Measurements from ENCODE around the gene MIER1.
A peak's percentile ranks its signal among the peaks of the same experiment; 100 is the strongest.
"Not testable (repeated sequence)": the region's sequence is repeated elsewhere in the genome, so short reads cannot be mapped to it uniquely, and the experiment has no call there.

The MIER1 gene

DNA sequence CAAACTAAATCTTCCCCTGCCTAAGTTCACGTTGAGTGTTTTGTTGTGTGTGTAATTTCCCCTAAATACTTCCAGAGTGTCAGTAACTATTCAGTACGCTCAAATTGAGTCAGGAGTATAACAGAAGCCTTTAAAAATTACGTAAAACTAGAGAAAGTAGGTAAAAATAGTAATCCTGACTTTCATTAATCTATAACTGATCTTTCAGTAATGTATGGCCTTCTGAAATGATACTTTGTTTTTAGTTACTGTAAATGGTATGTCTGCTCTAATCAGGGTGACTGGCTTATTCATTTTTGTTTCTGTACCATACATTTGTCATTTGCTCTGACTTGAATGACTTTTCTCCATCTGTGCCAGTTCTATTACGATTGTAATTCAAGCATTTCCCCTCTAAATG, 29.4 kb downstream of the MIER1 start:
- Histone ChIP-seq H3K36me3 (ENCODE audit: control insufficient read depth, insufficient read depth, low read length) (peaks cover 35% of the 10 kb centered on the region), H3K4me3 (ENCODE audit: insufficient read depth, low read depth, low read length, poor library complexity, severe bottlenecking) (no peak overlapping the region), H3K27ac (ENCODE audit: insufficient read depth, low read length, poor library complexity, severe bottlenecking) (no peak overlapping the region), H3K4me1 (ENCODE audit: control insufficient read depth, insufficient read depth, low read length, poor library complexity, severe bottlenecking) (no peaks in the 10 kb centered on the region), H3K27me3 (replicated peaks; ENCODE audit: control insufficient read depth, insufficient read depth, low read length, poor library complexity, severe bottlenecking) (no peaks in the 10 kb centered on the region), H3K9me3 (ENCODE audit: control insufficient read depth, low read length) (no peaks in the 10 kb centered on the region)
- DNase-seq = no peak

DNA sequence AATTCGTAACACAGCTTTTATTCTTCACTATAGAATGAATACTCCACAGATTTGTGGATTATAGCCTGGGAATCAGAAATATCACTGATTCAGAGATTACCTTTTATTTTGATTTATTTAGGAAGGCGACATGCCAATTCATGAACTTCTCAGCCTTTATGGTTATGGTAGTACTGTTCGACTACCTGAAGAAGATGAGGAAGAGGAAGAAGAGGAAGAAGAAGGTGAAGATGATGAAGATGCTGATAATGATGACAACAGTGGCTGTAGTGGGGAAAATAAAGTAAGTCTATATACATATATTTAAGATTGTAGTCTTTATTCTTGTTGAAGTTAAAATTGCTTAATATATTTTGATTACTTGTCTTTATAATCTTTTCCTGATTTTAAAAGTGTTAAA, 33.1 kb downstream of the MIER1 start:
- H3K27ac ChIP-seq (ENCODE audit: insufficient read depth, low read length, poor library complexity, severe bottlenecking) = no peak overlapping the region
- peaks cover 39% of the 10 kb centered on the region for H3K36me3 ChIP-seq (ENCODE audit: control insufficient read depth, insufficient read depth, low read length)
- DNase-seq = no peak
- H3K9me3 ChIP-seq (ENCODE audit: control insufficient read depth, low read length) = no peaks in the 10 kb centered on the region
- H3K4me3 ChIP-seq (ENCODE audit: insufficient read depth, low read depth, low read length, poor library complexity, severe bottlenecking) = no peak overlapping the region
- H3K27me3 ChIP-seq (replicated peaks; ENCODE audit: control insufficient read depth, insufficient read depth, low read length, poor library complexity, severe bottlenecking) = no peaks in the 10 kb centered on the region
- peaks cover 10% of the 10 kb centered on the region for H3K4me1 ChIP-seq (ENCODE audit: control insufficient read depth, insufficient read depth, low read length, poor library complexity, severe bottlenecking)

DNA sequence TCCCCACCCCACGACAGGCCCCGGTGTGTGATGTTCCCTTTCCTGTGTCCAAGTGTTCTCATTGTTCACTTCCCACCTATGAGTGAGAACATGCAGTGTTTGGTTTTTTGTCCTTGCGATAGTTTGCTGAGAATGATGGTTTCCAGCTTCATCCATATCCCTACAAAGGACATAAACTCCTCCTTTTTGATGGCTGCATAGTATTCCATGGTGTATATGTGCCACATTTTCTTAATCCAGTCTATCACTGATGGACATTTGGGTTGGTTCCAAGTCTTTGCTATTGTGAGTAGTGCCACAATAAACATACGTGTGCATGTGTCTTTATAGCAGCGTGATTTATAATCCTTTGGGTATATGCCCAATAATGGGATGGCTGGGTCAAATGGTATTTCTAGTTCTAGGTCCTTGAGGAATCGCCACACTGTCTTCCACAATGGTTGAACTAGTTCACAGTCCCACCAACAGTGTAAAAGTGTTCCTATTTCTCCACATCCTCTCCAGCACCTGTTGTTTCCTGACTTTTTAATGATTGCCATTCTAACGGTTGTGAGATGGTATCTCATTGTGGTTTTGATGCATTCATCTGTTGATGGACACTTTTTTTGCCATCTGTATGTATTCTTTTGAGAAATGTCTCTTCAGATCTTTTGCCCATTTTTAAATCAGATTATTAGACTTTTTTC, 41.5 kb downstream of the MIER1 start:
- not testable (repeated sequence) for H3K27ac ChIP-seq (ENCODE audit: insufficient read depth, low read length, poor library complexity, severe bottlenecking); H3K4me1 ChIP-seq (ENCODE audit: control insufficient read depth, insufficient read depth, low read length, poor library complexity, severe bottlenecking); H3K4me3 ChIP-seq (ENCODE audit: insufficient read depth, low read depth, low read length, poor library complexity, severe bottlenecking); H3K9me3 ChIP-seq (ENCODE audit: control insufficient read depth, low read length); H3K27me3 ChIP-seq (replicated peaks; ENCODE audit: control insufficient read depth, insufficient read depth, low read length, poor library complexity, severe bottlenecking); DNase-seq
- H3K36me3 ChIP-seq (ENCODE audit: control insufficient read depth, insufficient read depth, low read length) = peaks cover 50% of the 10 kb centered on the region

DNA sequence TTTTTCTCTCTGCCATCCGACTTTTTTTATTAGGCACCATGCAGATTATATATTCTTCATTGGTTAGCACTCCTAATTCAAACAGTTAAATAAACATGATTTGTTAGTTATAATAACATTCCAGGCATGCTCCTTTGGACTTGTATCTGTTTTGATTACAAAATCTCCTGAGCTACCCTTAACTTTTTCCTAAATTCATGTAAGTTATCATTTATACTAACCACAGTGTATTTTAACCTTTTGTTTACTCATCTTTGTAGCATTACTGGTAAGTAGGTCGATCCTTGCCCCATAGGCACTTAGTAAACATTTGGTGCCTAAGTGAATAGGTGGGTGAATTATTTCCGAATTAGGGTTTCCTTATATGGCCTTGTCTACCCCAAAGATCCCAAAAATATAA, 43.8 kb downstream of the MIER1 start:
- Histone ChIP-seq H3K27me3 (replicated peaks; ENCODE audit: control insufficient read depth, insufficient read depth, low read length, poor library complexity, severe bottlenecking) (no peaks in the 10 kb centered on the region), H3K9me3 (ENCODE audit: control insufficient read depth, low read length) (no peaks in the 10 kb centered on the region), H3K27ac (ENCODE audit: insufficient read depth, low read length, poor library complexity, severe bottlenecking) (no peak overlapping the region), H3K4me3 (ENCODE audit: insufficient read depth, low read depth, low read length, poor library complexity, severe bottlenecking) (no peak overlapping the region), H3K4me1 (ENCODE audit: control insufficient read depth, insufficient read depth, low read length, poor library complexity, severe bottlenecking) (no peaks in the 10 kb centered on the region), H3K36me3 (ENCODE audit: control insufficient read depth, insufficient read depth, low read length) (peaks cover 49% of the 10 kb centered on the region)
- no peak for DNase-seq

DNA sequence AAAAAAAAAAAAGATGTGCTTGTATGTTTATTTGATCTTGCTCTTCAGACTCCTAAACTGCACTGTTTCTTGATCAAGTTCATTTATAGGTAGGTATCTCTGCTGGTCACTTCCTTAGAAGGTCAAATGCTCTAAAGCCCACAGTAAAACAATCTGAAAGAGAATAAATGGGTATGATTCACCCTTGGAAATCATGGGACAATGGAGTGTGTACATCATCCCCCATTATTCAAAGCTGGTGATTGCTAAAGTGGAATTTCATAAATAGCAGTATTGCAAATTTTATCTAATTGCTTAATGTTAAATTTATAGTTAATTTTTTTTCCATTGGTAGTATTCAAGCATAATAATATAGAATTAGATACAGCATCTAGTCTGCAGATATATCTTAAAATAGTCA, 53.4 kb downstream of the MIER1 start:
- no peaks in the 10 kb centered on the region for H3K4me1 ChIP-seq (ENCODE audit: control insufficient read depth, insufficient read depth, low read length, poor library complexity, severe bottlenecking)
- no peak overlapping the region for H3K4me3 ChIP-seq (ENCODE audit: insufficient read depth, low read depth, low read length, poor library complexity, severe bottlenecking)
- H3K36me3 ChIP-seq (ENCODE audit: control insufficient read depth, insufficient read depth, low read length) = peaks cover 50% of the 10 kb centered on the region
- H3K27ac ChIP-seq (ENCODE audit: insufficient read depth, low read length, poor library complexity, severe bottlenecking) = no peak overlapping the region
- no peaks in the 10 kb centered on the region for H3K9me3 ChIP-seq (ENCODE audit: control insufficient read depth, low read length)
- H3K27me3 ChIP-seq (replicated peaks; ENCODE audit: control insufficient read depth, insufficient read depth, low read length, poor library complexity, severe bottlenecking) = no peaks in the 10 kb centered on the region
- DNase-seq = no peak

DNA sequence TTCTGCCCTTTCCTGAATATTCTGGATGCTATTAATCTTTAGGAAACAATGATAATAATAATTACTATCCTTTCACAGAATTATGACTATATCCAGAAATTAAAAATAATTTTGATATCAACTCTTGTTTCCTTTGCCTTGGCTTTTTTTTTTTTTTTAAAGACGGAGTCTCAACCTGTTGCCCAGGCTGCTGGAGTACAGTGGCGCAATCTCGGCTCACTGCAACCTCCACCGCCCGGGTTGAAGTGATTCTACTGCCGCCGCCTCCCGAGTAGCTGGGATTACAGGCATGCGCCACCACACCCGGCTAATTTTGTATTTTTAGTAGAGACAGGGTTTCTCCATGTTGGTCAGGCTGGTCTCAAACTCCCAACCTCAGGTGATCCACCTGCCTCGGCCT, 54.8 kb downstream of the MIER1 start:
- DNase-seq; H3K4me1 ChIP-seq (ENCODE audit: control insufficient read depth, insufficient read depth, low read length, poor library complexity, severe bottlenecking); H3K27ac ChIP-seq (ENCODE audit: insufficient read depth, low read length, poor library complexity, severe bottlenecking); H3K9me3 ChIP-seq (ENCODE audit: control insufficient read depth, low read length); H3K27me3 ChIP-seq (replicated peaks; ENCODE audit: control insufficient read depth, insufficient read depth, low read length, poor library complexity, severe bottlenecking); H3K4me3 ChIP-seq (ENCODE audit: insufficient read depth, low read depth, low read length, poor library complexity, severe bottlenecking): not testable (repeated sequence)
- peaks cover 53% of the 10 kb centered on the region for H3K36me3 ChIP-seq (ENCODE audit: control insufficient read depth, insufficient read depth, low read length)

DNA sequence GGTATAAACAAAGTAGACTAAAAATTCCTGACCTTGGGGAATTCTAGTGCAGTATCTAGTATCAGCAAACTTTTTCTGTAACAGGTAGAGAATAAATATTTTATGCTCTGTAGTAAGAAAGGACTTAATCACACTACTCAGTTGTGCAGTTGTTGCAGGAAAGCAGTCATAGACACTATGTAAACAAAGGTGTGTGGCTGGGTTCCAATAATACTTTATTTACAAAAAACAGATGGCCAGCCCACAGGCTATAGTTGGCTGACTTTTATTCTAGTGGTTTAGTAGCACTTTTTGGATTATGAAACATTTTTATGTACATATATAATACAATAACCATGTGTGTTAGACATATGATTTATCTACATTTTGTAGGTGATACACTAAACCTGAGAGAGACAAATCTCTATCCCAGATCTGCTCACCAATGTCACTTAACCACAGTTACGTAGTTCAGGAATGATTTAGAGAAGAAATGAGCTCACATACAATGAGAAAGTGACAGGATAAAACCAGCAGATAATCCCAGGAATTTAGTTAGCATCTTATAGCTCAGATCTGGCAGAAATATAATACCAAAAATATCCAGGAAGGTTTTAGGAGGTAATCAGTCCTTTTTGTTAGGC, 56.1 kb downstream of the MIER1 start:
- no peak for DNase-seq
- Histone ChIP-seq H3K27ac (ENCODE audit: insufficient read depth, low read length, poor library complexity, severe bottlenecking) (peak overlapping the region; percentile 66), H3K36me3 (ENCODE audit: control insufficient read depth, insufficient read depth, low read length) (peaks cover 45% of the 10 kb centered on the region)

DNA sequence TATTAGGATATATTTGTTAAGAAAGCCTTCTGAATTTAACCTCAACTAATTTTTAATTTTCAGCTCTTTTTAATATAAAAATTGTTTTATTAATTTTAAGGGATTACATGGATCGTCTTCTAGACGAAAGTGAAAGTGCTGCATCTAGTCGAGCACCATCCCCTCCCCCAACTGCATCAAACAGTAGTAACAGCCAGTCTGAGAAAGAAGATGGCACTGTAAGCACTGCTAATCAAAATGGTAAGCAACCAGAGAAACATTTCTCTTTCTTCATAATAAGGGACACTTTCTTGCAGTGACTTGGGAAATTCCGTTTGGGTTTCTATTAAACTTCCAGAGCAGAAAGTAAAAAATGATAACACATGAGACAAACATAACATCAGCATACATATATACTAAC, 56.9 kb downstream of the MIER1 start:
- Histone ChIP-seq H3K36me3 (ENCODE audit: control insufficient read depth, insufficient read depth, low read length) (peaks cover 45% of the 10 kb centered on the region), H3K4me3 (ENCODE audit: insufficient read depth, low read depth, low read length, poor library complexity, severe bottlenecking) (peak overlapping the region; percentile 46), H3K27me3 (replicated peaks; ENCODE audit: control insufficient read depth, insufficient read depth, low read length, poor library complexity, severe bottlenecking) (no peaks in the 10 kb centered on the region), H3K9me3 (ENCODE audit: control insufficient read depth, low read length) (no peaks in the 10 kb centered on the region), H3K4me1 (ENCODE audit: control insufficient read depth, insufficient read depth, low read length, poor library complexity, severe bottlenecking) (no peaks in the 10 kb centered on the region), H3K27ac (ENCODE audit: insufficient read depth, low read length, poor library complexity, severe bottlenecking) (peak overlapping the region; percentile 66)
- peak in 2 of 3 donors; percentile 7 to 45 for DNase-seq

More for the DNA sequence above, 56.1 kb downstream of the MIER1 start:
- no peaks in the 10 kb centered on the region for H3K9me3 ChIP-seq (ENCODE audit: control insufficient read depth, low read length)
- no peaks in the 10 kb centered on the region for H3K4me1 ChIP-seq (ENCODE audit: control insufficient read depth, insufficient read depth, low read length, poor library complexity, severe bottlenecking)
- no peaks in the 10 kb centered on the region for H3K27me3 ChIP-seq (replicated peaks; ENCODE audit: control insufficient read depth, insufficient read depth, low read length, poor library complexity, severe bottlenecking)
- H3K4me3 ChIP-seq (ENCODE audit: insufficient read depth, low read depth, low read length, poor library complexity, severe bottlenecking) = no peak overlapping the region

DNA sequence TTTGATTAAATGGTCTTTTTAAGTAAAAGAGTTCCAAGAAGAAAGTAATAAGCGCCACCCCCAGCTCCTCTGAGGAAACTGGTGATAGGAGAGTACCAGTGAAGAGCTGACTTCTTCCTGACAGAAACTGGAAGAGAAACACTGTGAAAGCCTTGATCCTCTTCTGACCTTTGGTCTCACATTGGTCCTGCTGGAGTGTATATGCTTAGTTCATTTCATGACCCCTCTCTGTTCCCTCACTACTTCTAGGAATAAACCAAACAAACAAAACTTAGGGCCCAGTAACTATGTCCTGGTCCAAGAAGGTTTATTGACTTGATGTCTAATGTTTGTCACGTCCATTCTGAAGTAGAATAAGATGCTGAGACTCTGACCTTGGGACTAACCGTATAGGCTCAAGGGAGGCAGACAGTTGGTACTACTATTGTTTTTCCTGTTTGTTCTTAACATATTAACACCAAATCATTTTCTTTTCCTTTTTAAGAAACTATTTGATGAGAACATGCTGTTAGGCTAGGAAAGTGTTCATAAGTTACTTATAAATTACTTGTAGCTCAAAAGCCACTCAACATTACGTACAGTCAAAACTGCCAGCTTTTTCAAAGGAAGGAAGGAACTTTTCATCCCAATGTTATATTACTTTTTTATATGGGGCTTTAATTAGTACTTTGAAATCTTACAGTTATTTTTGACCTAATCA, 57.9 kb downstream of the MIER1 start:
- Histone ChIP-seq H3K27ac (ENCODE audit: insufficient read depth, low read length, poor library complexity, severe bottlenecking) (no peak overlapping the region), H3K27me3 (replicated peaks; ENCODE audit: control insufficient read depth, insufficient read depth, low read length, poor library complexity, severe bottlenecking) (no peaks in the 10 kb centered on the region), H3K4me3 (ENCODE audit: insufficient read depth, low read depth, low read length, poor library complexity, severe bottlenecking) (no peak overlapping the region), H3K4me1 (ENCODE audit: control insufficient read depth, insufficient read depth, low read length, poor library complexity, severe bottlenecking) (no peaks in the 10 kb centered on the region), H3K36me3 (ENCODE audit: control insufficient read depth, insufficient read depth, low read length) (peaks cover 38% of the 10 kb centered on the region), H3K9me3 (ENCODE audit: control insufficient read depth, low read length) (no peaks in the 10 kb centered on the region)
- no peak for DNase-seq

DNA sequence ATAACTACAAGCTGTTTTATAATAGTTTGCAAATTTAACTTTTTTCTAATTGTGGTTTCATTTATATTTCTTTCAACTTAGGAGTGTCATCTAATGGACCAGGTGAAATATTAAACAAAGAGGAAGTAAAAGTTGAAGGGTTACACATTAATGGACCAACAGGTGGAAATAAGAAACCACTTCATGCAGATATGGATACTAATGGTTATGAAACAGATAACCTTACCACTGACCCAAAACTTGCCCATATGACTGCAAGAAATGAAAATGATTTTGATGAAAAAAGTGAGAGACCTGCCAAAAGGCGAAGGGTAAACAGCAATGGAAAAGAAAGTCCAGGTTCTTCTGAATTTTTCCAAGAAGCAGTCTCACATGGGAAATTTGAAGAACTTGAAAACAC, 59.7 kb downstream of the MIER1 start:
- H3K27ac ChIP-seq (ENCODE audit: insufficient read depth, low read length, poor library complexity, severe bottlenecking) = no peak overlapping the region
- H3K9me3 ChIP-seq (ENCODE audit: control insufficient read depth, low read length) = no peaks in the 10 kb centered on the region
- H3K36me3 ChIP-seq (ENCODE audit: control insufficient read depth, insufficient read depth, low read length) = peaks cover 41% of the 10 kb centered on the region
- no peak overlapping the region for H3K4me3 ChIP-seq (ENCODE audit: insufficient read depth, low read depth, low read length, poor library complexity, severe bottlenecking)
- no peaks in the 10 kb centered on the region for H3K4me1 ChIP-seq (ENCODE audit: control insufficient read depth, insufficient read depth, low read length, poor library complexity, severe bottlenecking)
- no peak for DNase-seq
- H3K27me3 ChIP-seq (replicated peaks; ENCODE audit: control insufficient read depth, insufficient read depth, low read length, poor library complexity, severe bottlenecking) = no peaks in the 10 kb centered on the region

Measured in effector memory CD4-positive, alpha-beta T cell (primary cell).